ENCODE data around the gene EYA4. TPM values are rescaled to one million over a fixed set of nuclear protein-coding genes. Genes with fewer than 3 reads are reported as not detected.

The EYA4 gene
- total RNA-seq, 2 experiments from 2014 or later, result not detected

GRCh38 chr6:133326584-133326983 is 85.4 kb downstream of the EYA4 start:
- POLR2A ChIA-PET, result no interaction called here
- H3K79me2 ChIP-seq (ENCODE audit: insufficient read depth, low read depth, low read length), result no peaks in the 10 kb centered on the region
- H2AFZ ChIP-seq (ENCODE audit: low read length), result no peak overlapping the region
- H3K27ac ChIP-seq (ENCODE audit: low read depth, low read length, poor library complexity, severe bottlenecking), result no peak overlapping the region
- CTCF ChIA-PET (ENCODE audit: unreplicated experiment), result no interaction called here
- H3K4me2 ChIP-seq (ENCODE audit: low read length), result no peak overlapping the region
- no peak overlapping the region for H3K4me3 ChIP-seq (ENCODE audit: low read depth, low read length, poor library complexity, severe bottlenecking)
- no peaks in the 10 kb centered on the region for H3K36me3 ChIP-seq (ENCODE audit: insufficient read depth, low read length)
- no TSS peak for BruUV-seq (replicated peaks)
- intact Hi-C loops (cut with micrococcal nuclease; ENCODE audit: unreplicated experiment), result no loop called here
- H3K9me2 ChIP-seq (ENCODE audit: insufficient read depth, low read length), result no peaks in the 10 kb centered on the region
- H3K9me3 ChIP-seq (ENCODE audit: low read length), result no peaks in the 10 kb centered on the region
- H4K20me1 ChIP-seq (ENCODE audit: insufficient read depth, low read length), result no peaks in the 10 kb centered on the region
- no peak for TF ChIP-seq EZH2phosphoT487 (IDR thresholded peaks at IDR 0.05; ENCODE audit: borderline replicate concordance, low read depth, low read length)
- no peak for TF ChIP-seq CTCF (conservative IDR thresholded peaks at IDR 0.05; ENCODE audit: low read length)
- H3K4me1 ChIP-seq (ENCODE audit: insufficient read depth, low read length, poor library complexity, severe bottlenecking), result no peaks in the 10 kb centered on the region
- DNase-seq (ENCODE audit: low spot score), result no peak

GRCh38 chr6:133333852-133334251 is 92.7 kb downstream of the EYA4 start:
- H3K4me2 ChIP-seq (ENCODE audit: low read length), result no peak overlapping the region
- no peak overlapping the region for H3K27ac ChIP-seq (ENCODE audit: low read depth, low read length, poor library complexity, severe bottlenecking)
- no peaks in the 10 kb centered on the region for H3K79me2 ChIP-seq (ENCODE audit: insufficient read depth, low read depth, low read length)
- no peak for DNase-seq (ENCODE audit: low spot score)
- no peak overlapping the region for H3K4me3 ChIP-seq (ENCODE audit: low read depth, low read length, poor library complexity, severe bottlenecking)
- intact Hi-C loops (cut with micrococcal nuclease; ENCODE audit: unreplicated experiment), result no loop called here
- ChIA-PET POLR2A (no interaction called here), CTCF (ENCODE audit: unreplicated experiment) (no interaction called here)
- H4K20me1 ChIP-seq (ENCODE audit: insufficient read depth, low read length), result no peaks in the 10 kb centered on the region
- no TSS peak for BruUV-seq (replicated peaks)
- no peak overlapping the region for H2AFZ ChIP-seq (ENCODE audit: low read length)
- TF ChIP-seq EZH2phosphoT487 (IDR thresholded peaks at IDR 0.05; ENCODE audit: borderline replicate concordance, low read depth, low read length) (no peak), CTCF (conservative IDR thresholded peaks at IDR 0.05; ENCODE audit: low read length) (no peak)
- no peaks in the 10 kb centered on the region for H3K4me1 ChIP-seq (ENCODE audit: insufficient read depth, low read length, poor library complexity, severe bottlenecking)
- no peaks in the 10 kb centered on the region for H3K9me3 ChIP-seq (ENCODE audit: low read length)
- no peaks in the 10 kb centered on the region for H3K9me2 ChIP-seq (ENCODE audit: insufficient read depth, low read length)
- H3K36me3 ChIP-seq (ENCODE audit: insufficient read depth, low read length), result no peaks in the 10 kb centered on the region

GRCh38 chr6:133337308-133337707 is 96.2 kb downstream of the EYA4 start:
- intact Hi-C loops (cut with micrococcal nuclease; ENCODE audit: unreplicated experiment), result no loop called here
- CTCF ChIA-PET (ENCODE audit: unreplicated experiment), result no interaction called here

More at GRCh38 chr6:133337308-133337707, 96.2 kb downstream of the EYA4 start:
- DNase-seq (ENCODE audit: low spot score), result no peak
- no peak overlapping the region for H3K27ac ChIP-seq (ENCODE audit: low read depth, low read length, poor library complexity, severe bottlenecking)
- H3K9me3 ChIP-seq (ENCODE audit: low read length), result no peaks in the 10 kb centered on the region
- H3K4me1 ChIP-seq (ENCODE audit: insufficient read depth, low read length, poor library complexity, severe bottlenecking), result no peaks in the 10 kb centered on the region
- TF ChIP-seq EZH2phosphoT487 (IDR thresholded peaks at IDR 0.05; ENCODE audit: borderline replicate concordance, low read depth, low read length) (no peak), CTCF (conservative IDR thresholded peaks at IDR 0.05; ENCODE audit: low read length) (no peak)
- no peaks in the 10 kb centered on the region for H3K36me3 ChIP-seq (ENCODE audit: insufficient read depth, low read length)
- POLR2A ChIA-PET, result no interaction called here
- no TSS peak for BruUV-seq (replicated peaks)
- H3K9me2 ChIP-seq (ENCODE audit: insufficient read depth, low read length), result no peaks in the 10 kb centered on the region
- H3K4me2 ChIP-seq (ENCODE audit: low read length), result no peak overlapping the region
- H4K20me1 ChIP-seq (ENCODE audit: insufficient read depth, low read length), result no peaks in the 10 kb centered on the region
- no peak overlapping the region for H2AFZ ChIP-seq (ENCODE audit: low read length)
- no peak overlapping the region for H3K4me3 ChIP-seq (ENCODE audit: low read depth, low read length, poor library complexity, severe bottlenecking)
- H3K79me2 ChIP-seq (ENCODE audit: insufficient read depth, low read depth, low read length), result no peaks in the 10 kb centered on the region

Data from OCI-LY7 (cell line).